ENCODE results near the gene IRAK2. TPM values are rescaled to one million over a fixed set of nuclear protein-coding genes. Genes with fewer than 3 reads are reported as not detected.

IRAK2 gene
- total and polyA plus RNA-seq, 2 of the 8 experiments (the other 6 are each of a cell fraction or from before 2014, with no cell fraction given), result 1.5 TPM

- TF ChIP-seq CHD7 (IDR thresholded peaks at IDR 0.05; ENCODE audit: insufficient replicate concordance, low read length) (no peak), MAFK (IDR thresholded peaks at IDR 0.05; ENCODE audit: low read depth, low read length) (no peak), GTF2F1 (IDR thresholded peaks at IDR 0.05; ENCODE audit: borderline replicate concordance, low read depth, low read length) (no peak), KDM1A (IDR thresholded peaks at IDR 0.05; ENCODE audit: borderline replicate concordance, low read length) (no peak), RXRA (IDR thresholded peaks at IDR 0.05; ENCODE audit: insufficient read depth, low read depth, low read length) (no peak), SIX5 (IDR thresholded peaks at IDR 0.05; ENCODE audit: low read depth, low read length) (no peak)
These were observed 63.7 kb downstream of the IRAK2 start (continued) for GRCh38 chr3:10228248-10228950.

Data from H1 (cell line).